Measurements from ENCODE around the gene ZFP69B.

ZFP69B gene

GRCh38 chr1:40449684-40450494, at the start of gene ZFP69B:
TSS of gene ZFP69B (plus strand) at chr1:40450476. CDS start at chr1:40450962, 486 bp downstream.
- peak; percentile 85 to 89 for DNase-seq (ENCODE audit: low read depth in 2 of 2)

DNA sequence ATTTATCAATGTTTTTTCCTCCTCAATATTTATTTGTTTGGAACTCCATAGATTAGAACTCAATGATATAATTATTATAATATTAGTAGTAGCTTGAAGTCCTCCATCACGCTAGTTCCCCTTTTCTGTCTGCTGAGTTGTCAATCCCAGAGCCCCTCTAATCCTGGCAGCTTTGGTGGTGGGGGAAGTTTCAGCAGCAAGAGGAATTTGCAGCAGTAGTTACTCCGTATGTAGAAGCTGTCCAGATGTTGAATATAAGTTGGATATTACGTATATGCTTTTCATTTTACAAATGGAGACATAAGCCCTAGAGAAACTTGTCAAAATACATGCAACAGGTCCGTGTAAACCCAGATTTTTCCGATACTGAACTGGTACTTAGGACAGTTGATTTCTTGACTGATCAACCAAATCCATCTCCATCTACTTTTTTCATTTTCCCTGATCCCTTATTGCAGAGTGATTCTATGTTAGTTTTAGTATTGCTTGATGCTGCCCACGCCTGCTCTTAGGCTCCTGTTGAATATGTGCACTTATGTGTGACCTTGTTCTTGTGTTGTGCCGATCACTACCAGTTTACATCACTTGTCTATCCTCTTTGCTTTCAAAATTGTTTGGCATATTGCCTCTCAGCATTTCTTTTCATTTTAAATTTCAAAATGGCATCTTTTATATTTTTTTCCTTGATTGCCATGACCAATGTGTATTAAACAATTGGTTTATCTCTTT, 48.6 kb upstream of the ZFP69B start:
- DNase-seq (ENCODE audit: low read depth in 2 of 2) = no peak

- no peak for DNase-seq (ENCODE audit: low read depth in 2 of 2)
These were observed 45.4 kb upstream of the ZFP69B start for GRCh38 chr1:40404670-40405462.

GRCh38 chr1:40405812-40406211, 44.5 kb upstream of the ZFP69B start:
- no peak for DNase-seq (ENCODE audit: low read depth in 2 of 2)

DNA sequence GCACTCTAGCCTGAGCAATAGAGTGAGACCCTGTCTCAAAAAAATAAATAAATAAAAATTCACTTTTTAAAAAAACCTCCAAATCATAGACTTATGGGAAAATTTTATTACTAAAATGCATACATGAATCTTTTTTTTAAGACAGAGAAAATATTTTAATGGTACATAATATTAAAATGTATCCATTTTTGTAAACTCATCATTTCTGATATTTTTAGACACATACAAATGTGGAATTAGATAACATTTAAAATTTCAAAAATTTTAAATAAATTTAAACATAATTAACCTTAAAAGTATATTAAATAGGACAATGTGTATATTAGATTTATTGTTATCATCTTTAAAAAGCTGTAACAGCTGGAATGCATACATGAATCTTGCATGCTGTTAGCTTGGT, 42.8 kb upstream of the ZFP69B start:
- DNase-seq (ENCODE audit: low read depth in 2 of 2) = no peak

DNA sequence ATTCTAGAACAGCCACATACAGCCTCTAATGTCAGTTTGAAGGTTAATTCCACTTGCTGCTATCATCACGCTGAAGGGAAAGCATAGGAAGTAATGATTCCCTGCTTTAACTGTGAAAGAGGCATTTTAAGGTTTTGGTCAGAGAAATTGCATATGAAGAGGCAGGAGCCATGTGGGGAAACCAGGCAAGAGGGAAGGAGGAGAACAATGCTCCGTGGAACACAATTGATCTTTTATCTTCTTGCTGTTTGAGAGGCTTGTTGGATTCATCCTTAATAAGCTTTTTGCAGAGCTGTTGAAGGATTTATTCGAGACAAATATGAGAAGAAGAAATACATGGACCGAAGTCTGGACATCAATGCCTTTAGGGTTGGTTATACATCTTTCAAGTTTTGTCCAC, 40.8 kb upstream of the ZFP69B start:
- no peak for DNase-seq (ENCODE audit: low read depth in 2 of 2)

DNA sequence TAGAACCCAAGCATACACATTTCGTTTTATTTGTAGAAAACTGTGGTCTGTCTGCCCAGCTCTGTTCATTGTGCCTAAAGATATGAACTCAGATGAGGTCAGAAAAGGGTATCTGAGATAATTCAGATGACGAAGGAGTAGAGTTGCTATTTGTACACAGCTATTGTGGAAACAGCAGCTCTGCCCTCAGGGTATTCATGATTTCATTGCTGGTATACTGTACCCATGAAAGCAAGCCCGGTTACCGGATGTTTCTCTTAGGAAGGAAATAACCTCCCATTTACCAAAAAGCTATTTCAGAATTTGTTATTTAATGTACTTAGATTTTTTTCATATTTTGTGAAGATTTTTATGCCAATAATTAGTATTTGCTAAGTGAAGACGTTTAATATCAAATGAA, 39.0 kb upstream of the ZFP69B start:
- DNase-seq (ENCODE audit: low read depth in 2 of 2) = no peak

GRCh38 chr1:40411843-40412242, 38.4 kb upstream of the ZFP69B start:
- DNase-seq (ENCODE audit: low read depth in 2 of 2) = no peak

DNA sequence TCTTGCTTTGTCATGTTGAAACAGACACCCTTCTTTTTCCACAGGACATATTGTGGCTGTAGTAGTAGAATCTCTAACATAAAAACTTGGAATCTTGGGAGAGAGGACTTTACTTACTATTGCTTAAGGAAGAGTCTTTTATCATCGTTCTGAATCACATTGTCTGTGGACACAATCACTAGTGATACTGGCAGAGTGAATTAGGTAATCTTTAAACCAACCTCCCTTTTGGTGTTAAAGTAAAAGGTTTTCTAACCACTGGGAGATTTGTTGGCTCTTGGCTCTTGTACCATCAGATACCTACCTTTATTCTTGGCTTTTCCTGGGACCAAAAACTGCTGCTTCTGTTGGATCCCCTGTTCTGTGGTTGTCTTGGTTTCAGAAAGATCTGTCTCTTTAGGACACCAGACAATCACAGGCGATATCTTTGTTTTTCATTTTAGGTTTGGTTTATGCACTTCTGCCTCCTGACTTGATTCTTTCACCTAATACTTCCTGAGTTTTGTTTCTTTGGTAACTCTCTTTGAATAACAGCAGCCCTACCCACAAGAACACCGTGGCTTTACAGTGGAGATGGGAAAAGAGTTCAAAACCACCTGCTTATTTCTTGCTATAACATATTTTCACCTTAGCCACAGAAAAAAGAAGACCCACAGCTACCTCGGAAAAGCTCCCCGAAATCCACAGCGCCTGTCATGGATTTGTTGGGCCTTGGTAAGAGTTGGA, 36.6 kb upstream of the ZFP69B start:
- DNase-seq (ENCODE audit: low read depth in 2 of 2) = no peak

DNA sequence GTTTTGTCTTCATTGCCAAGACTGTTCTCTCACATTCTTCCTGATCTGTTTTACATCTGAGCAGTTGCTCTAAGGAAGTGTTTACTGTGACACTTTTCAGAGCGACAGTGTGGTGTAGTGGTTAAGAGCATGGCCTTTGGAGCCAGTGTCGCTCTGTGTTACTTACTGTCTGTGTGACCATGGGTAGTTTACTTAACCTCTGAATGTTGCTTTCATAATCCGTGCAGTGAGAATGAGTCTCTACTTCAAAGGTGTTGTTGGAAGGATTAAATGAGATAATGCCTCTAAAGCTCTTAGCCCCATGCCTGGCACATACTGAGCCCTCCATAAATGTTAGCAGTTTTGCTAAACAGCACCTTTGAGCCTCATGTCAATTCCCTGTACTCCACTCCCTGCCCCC, 35.9 kb upstream of the ZFP69B start:
- DNase-seq (ENCODE audit: low read depth in 2 of 2) = no peak

- DNase-seq (ENCODE audit: low read depth in 2 of 2) = no peak
These were observed 33.6 kb upstream of the ZFP69B start for GRCh38 chr1:40416709-40417108.

GRCh38 chr1:40421431-40422384, 28.6 kb upstream of the ZFP69B start:
- DNase-seq (ENCODE audit: low read depth in 2 of 2) = no peak

- no peak for DNase-seq (ENCODE audit: low read depth in 2 of 2)
These were observed 27.5 kb upstream of the ZFP69B start for GRCh38 chr1:40422630-40423263.

GRCh38 chr1:40423264-40423642, 27.0 kb upstream of the ZFP69B start:
- DNase-seq (ENCODE audit: low read depth in 2 of 2) = no peak

DNA sequence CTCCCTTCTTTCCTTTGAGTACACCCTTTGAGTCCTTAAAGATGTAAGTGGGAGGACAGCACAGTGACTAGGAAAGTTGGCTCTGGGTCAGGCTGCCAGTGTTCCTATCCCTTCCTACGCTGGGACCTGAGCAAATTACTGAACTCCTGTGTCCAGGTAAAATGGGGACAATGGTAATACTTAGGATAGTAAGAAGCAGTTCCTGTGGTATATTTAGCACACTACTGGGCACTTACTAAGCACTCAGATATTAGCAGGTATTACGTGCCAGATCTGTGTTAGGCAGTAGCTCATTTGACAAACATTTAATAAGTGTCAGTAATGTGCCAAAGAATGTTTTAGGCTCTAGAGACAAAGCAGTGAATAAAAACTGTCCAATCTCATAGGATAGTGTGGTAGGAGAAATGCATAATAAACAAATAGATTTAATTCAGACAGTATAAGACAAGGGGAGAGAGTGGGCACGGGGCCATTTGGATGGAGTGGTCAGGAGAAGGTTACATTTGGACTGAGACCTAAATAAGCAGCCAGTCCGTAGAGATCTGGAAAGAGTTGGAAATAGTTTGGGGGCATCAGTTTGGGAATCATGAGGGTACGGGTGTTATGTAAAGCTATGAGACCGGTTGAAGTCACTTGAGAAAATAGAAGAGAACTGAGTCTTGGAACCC, 26.2 kb upstream of the ZFP69B start:
- no peak for DNase-seq (ENCODE audit: low read depth in 2 of 2)

GRCh38 chr1:40425198-40425597, 25.1 kb upstream of the ZFP69B start:
- no peak for DNase-seq (ENCODE audit: low read depth in 2 of 2)

DNA sequence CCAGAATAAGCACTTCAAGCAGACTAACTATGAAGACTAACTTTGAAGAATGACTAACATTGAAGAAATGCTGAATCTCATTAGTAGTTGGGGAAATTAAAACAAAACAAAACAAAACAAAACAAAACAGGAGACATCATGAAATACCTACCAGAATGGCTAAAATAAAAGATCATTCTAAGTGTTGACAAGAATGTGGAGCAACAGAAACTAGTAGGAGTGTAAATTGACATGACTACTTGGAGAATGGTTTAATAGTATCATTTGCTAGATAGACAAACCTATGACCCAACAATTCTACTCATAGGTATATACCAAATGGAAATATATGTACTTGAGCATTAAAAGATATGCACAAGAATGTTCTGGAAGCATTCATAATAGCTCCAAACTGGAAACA, 18.9 kb upstream of the ZFP69B start:
- no peak for DNase-seq (ENCODE audit: low read depth in 2 of 2)

DNA sequence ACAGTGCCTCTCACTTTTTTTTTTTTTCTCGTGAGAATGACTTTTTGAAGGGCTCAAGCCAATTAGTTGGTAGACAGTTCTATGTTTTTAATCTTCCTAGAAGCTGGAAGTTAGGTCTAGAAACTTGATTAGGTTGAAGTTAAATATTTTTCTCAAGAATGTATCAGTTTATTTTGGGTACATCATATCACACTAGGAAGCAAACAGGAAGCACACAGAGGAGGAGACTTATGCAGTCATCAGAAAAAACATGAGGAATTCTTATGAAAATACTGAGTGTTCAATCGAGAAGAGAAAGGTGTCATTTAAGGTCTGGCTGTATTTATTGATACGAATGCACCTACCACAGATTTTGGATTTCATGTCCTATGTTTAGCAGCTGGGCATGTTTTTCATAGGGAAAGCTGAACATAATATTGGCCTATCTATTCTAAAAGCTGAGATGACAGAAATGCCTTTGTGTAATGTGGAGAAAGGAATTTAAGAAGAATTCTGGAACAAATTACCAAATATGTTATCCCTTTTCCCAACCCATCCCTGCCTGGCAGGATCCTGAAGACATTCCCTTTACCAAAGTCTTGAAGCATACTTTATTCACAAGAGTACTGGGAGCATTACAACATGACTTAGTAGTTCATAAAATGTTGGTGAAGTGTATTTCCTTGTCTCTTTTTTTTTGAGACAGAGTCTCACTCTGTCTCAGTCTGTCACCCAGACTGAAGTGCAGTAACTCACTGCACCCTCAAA, 17.5 kb upstream of the ZFP69B start:
- DNase-seq (ENCODE audit: low read depth in 2 of 2) = no peak

DNA sequence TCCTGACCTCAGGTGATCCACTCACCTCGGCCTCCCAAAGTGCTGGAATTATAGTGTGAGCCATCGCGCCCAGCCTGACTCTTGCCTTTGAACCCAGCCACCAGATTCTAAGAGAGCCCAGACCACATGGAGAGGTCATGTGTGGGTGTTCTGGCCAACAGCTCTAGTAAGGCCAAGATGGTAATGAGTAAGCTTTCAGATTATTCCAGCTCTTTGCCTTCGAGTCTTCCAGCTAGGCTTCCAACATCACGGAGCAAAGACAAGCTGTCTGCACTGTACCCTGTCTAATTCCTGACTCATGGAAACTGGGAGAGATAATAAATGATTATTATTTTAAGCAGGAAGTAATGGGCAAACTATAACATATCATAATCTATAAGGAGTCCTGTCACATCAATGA, 14.8 kb upstream of the ZFP69B start:
- no peak for DNase-seq (ENCODE audit: low read depth in 2 of 2)
